GM19468 (cell line): ENCODE results near the gene SWT1.
"Not testable (repeated sequence)": the region's sequence is repeated elsewhere in the genome, so short reads cannot be mapped to it uniquely, and the experiment has no call there.

Source experiments
- ATAC-seq: cut with Tn5 transposase; IDR thresholded peaks from one replicate; pipeline ENCODE4 v1.9.1; 2021; ENCODE audit warnings: mild to moderate bottlenecking, moderate library complexity, moderate number of reproducible peaks; ENCODE audit not compliant: unreplicated experiment; ENCODE audit errors: extremely low read depth

The SWT1 gene

DNA sequence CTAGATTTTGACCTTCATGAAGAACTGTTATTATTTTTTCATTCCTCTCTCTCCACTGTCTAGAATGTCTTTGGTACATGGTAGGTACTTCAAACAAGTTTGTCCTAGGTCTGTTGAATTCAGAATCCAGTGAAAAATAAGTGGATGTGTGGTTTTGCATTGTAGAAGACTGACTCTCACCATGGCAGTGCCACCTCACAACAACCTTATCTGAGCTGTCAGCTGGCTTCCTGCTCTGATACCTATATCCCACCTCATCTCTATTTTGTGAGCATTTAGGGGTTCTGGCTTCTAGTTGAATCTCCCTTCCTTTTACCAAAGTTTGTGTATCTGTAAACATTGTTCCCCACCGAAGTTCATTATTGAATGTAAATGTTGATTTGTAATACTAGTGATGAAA is 9.1 kb downstream of the SWT1 start:
- ATAC-seq = no peak

- peak; percentile 82 for ATAC-seq
These were observed 13.4 kb downstream of the SWT1 start for GRCh38 chr1:185170291-185170848.

- ATAC-seq = no peak
These were observed 36.8 kb downstream of the SWT1 start for GRCh38 chr1:185193756-185194155.

DNA sequence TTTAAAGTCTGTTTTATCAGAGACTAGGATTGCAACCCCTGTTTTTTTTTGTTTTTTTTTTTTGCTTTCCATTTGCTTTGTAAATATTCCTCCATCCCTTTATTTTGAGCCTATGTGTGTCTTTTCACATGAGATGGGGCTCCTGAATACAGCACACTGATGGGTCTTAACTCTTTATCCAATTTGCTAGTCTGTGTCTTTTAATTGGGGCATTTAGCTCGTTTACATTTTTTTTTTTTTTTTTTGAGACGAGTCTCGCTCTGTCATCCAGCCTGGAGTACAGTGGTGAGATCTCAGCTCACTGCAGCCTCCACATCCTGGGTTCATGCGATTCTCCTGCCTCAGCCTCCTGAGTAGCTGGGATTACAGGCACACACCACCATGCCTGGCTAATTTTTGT is 41.7 kb downstream of the SWT1 start:
- ATAC-seq = not testable (repeated sequence)

- no peak for ATAC-seq
These were observed 43.9 kb downstream of the SWT1 start for GRCh38 chr1:185200889-185201288.

- no peak for ATAC-seq
These were observed 50.2 kb downstream of the SWT1 start for GRCh38 chr1:185207170-185207569.

- ATAC-seq = no peak
These were observed 51.1 kb downstream of the SWT1 start for GRCh38 chr1:185207980-185208602.

DNA sequence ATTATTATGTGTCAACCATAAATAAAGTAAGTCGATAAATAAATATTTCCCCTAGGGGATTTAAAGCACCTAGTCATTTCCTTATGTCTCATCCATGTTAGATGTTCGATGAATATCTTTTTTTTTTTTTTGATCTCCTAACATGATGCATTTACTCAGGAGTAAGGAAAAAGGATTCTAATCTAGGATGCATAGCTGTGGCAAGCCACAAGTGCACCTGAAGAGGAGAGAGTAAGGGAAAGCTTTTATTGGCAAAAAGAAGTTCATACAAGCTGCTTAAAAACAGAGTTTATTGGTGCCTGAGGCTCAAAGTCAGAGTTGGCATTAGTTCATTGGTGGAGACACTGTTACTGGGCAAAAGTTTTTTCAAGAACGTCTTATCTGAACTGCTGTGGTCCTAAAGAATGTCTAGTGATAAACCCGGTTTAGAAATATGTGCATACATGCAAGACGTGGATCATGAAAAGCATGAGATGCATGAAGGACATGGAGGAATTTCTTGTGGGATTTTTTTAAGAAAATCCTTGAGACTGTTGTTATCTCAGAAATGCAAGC is 51.7 kb downstream of the SWT1 start:
- ATAC-seq = no peak

- not testable (repeated sequence) for ATAC-seq
These were observed 52.4 kb downstream of the SWT1 start for GRCh38 chr1:185209357-185209756.

GRCh38 chr1:185213091-185213490 is 56.1 kb downstream of the SWT1 start:
- no peak for ATAC-seq

GRCh38 chr1:185215911-185216310 is 58.9 kb downstream of the SWT1 start:
- ATAC-seq = no peak

- ATAC-seq = no peak
These were observed 67.2 kb downstream of the SWT1 start for GRCh38 chr1:185224132-185224531.

DNA sequence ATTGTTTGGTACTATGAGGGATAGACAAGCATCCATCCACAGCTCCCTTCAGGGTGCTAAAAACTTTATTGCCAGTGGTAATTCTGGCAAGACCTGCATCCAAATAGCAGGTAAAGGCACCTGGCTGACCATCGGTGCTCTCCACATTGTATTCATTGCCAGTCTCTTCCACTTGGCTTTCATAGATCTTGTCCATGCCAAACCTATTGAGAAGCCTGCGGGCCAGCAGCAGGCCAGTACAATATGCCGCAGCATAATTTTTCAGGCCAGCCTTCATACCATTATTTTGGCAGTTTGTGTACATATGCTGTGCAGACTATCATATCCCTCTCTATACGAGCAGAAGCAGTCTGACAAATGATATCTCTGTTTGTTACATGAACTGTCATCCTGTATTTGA is 70.2 kb downstream of the SWT1 start:
- ATAC-seq = no peak

DNA sequence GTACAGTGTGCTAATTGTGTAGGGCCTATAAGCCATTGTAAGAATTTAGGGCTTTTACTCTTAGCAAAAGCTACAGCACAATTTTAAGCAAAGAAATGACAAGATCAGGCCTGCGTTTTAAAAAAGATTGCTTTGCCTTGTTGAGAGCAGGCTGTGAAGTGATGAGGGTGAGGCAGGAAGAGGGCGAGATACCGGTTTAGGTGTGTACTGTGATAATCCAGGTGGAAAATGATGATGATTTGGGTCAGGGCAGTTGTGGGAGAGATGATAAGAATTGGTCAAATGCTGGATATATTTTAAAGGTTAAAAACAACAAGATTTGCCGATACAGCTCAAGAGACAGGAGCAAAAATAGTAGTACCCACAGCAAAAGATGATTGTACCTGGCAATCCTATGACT is 72.0 kb downstream of the SWT1 start:
- no peak for ATAC-seq

GRCh38 chr1:185229981-185230380 is 73.0 kb downstream of the SWT1 start:
- no peak for ATAC-seq

DNA sequence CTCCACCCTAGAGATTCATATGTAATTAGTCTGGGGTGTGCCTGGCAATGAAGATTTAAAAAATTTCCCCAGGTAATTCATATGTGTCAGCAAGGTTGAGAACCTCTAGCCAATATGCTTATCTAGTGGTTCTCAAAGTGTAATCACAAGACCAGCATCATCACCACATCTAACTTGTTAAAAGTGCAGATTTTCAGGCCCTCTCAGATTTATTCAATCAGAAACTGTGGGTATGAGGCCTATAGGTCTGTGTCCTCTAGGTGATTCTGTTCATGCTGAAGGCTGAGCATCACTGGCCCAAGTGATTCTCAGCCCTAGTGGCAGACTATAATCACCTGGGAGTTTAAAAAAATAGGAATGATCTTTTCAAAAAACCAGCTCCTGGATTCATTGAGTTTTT is 75.9 kb downstream of the SWT1 start:
- ATAC-seq = no peak

DNA sequence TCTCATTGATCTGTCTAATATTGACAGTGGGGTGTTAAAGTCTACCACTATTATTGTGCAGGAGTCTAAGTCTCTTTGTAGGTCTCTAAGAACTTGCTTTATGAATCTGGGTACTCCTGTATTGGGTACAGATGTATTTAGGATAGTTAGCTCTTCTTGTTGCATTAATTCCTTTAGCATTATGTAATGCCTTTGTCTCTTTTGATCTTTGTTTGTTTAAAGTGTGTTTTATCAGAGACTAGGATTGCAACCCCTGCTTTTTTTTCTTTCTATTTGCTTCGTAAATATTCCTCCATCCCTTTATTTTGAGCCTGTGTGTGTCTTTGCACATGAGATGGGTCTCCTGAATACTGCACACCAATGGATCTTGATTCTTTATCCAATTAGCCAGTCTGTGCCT is 77.2 kb downstream of the SWT1 start:
- not testable (repeated sequence) for ATAC-seq

GRCh38 chr1:185237176-185237575 is 80.2 kb downstream of the SWT1 start:
- ATAC-seq = not testable (repeated sequence)

DNA sequence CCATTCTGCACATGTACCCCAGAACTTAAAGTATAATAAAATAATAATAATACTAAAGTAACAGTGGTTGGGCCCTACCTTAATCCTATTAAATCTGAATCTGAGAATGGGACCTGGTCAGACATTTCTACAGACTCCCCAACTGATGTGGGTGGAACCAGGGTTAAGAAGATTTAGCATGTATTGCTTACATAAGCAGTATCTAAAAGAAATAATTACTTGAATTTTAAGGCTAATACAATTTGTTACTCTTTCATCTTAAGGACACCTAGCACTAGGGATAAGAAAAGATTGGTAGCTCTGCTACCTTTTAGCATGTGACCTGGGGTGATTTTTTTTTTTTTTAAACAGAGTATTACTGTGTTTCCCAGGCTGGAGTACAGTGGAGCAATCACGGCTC is 80.7 kb downstream of the SWT1 start:
- no peak for ATAC-seq

GRCh38 chr1:185238447-185238846 is 81.5 kb downstream of the SWT1 start:
- no peak for ATAC-seq

- ATAC-seq = no peak
These were observed 82.9 kb downstream of the SWT1 start for GRCh38 chr1:185239861-185240260.

DNA sequence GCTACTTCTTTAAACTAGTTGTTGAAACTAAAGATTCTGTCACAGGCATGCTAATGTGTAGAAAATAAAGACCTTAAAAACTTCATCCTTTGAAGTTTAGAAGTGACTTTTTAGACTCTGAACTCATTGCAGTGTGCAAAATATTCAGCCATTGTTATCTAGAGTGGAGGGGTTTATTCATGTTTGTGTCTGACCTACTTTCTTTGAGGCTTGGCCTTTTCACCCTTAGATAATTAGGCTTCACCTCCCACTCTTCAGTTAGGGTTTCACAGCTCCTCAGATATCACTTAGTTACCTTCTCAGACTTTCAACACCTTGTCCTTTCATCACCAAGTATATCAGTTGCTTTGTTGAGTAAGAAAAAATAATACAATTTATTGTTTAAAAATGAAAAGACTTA is 84.2 kb downstream of the SWT1 start:
- ATAC-seq = no peak
